Stimulated activated CD8-positive, alpha-beta memory T cell treated with anti-CD3 and anti-CD28 coated beads, Interleukin-12 subunit alpha, Interleukin-12 subunit beta, amount 100 ng/mL, for 4 hours (primary cell): ENCODE results near the gene CMSS1.
A peak's percentile ranks its signal among the peaks of the same experiment; 100 is the strongest.

Source experiments
- DNase-seq: peaks from one replicate; pipeline ENCODE4 v3.0.0-alpha.2; 2020; ENCODE audit warnings: low read depth

The CMSS1 gene

GRCh38 chr3:99817437-99818240 lies at the start of gene CMSS1:
CMSS1 (plus strand) TSS chr3:99817862.
- peak; percentile 92 for DNase-seq

GRCh38 chr3:99768126-99768525 lies 49.5 kb upstream of the CMSS1 start:
- DNase-seq: no peak

DNA sequence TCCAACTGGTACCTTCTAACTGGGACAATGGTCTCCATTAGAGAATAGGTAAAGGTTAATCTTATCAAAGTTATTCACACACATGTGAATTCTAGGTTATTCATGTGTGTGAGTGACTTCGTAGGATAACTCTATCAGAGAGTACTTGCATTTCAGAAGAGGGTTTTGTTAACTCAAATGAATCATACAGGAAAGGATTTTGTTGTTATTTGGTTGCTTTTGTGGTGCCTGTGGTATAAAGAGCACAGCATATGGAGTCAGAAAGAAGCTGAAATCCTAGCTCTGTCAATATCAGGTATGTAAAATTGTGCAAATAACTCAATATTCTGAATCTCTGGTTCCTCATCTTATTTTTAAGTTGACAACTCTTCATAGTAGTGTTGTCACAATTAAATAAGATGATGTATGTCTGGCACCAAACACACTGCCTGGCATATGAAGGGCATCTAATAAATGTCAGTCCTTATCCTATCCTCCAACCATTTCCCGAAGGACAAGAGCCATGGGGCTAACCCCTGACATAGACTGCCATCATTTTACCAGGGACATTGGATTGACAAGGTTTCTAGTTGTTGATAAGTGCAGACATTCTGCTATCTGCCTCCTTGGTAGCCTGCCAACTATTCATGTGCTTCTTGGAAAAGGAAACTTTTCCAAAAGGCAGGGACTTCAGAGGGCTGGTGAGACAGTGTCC lies 48.7 kb upstream of the CMSS1 start:
- no peak for DNase-seq

DNA sequence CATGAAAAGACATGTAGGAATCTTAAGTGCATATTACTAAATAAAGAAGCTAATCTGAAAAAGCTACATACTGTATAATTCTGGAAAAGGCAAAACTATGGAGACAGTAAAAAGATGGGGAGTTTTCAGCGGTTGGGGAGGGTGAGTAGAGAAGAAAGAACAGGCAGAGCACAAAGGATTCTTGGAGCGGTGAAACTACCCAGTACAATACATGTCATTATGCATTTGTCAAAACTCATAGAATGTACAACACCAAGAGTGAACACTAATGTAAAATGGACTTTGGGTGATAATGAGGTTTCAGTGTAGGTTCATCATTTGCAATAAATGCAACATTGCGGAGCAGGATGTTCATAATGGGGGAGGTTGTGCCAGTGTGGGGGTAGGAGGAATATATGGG lies 45.5 kb upstream of the CMSS1 start:
- no peak for DNase-seq

GRCh38 chr3:99772671-99773070 lies 45.0 kb upstream of the CMSS1 start:
- DNase-seq: no peak

DNA sequence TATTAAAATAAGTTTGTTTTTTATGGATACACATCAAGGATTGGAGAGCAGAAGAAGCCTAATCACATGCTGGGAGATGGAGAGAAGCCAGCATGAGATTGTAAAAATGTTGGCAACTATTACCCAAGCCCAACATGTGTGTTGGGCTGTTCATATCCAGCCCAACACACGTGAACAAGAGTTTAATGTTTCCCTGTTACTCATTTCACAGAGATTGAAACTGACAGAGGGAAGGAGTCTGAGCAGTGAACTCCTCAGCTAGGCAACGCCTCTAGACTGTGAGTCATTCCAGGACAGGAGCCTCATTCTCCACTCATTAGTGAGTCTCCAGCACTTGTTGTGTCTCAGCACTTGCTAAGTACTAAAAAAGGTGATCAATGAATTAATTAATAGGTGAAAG lies 43.2 kb upstream of the CMSS1 start:
- no peak for DNase-seq

DNA sequence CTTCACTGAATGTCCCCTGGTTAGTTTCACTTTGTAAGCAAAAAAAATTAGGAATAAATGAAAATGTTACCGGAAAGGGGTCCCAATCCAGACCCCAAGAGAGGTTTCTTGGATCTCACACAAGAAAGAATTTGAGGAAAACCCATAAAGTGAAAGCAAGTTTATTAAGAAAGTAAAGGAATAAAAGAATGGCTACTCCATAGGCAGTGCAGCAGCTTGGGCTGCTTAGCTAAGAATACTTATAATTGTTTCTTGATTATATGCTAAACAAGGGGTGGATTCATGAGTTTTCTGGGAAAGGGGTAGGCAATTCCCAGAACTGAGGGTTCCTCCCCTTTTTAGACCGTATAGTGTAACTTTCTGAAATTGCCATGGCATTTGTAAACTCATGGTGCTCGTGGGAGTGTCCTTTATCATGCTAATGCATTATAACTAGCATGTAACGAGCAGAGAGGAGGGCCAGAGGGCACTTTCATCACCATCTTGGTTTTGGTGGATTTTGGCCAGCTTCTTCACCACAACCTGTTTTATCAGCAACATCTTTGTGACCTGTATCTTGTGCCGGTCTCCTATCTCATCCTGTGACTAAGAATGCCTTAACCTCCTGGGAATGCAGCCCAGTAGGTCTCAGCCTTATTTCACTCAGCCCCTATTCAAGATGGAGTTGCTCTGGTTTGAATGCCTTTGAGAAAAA lies 41.0 kb upstream of the CMSS1 start:
- DNase-seq: no peak

GRCh38 chr3:99777210-99777549 lies 40.5 kb upstream of the CMSS1 start:
- DNase-seq: no peak

DNA sequence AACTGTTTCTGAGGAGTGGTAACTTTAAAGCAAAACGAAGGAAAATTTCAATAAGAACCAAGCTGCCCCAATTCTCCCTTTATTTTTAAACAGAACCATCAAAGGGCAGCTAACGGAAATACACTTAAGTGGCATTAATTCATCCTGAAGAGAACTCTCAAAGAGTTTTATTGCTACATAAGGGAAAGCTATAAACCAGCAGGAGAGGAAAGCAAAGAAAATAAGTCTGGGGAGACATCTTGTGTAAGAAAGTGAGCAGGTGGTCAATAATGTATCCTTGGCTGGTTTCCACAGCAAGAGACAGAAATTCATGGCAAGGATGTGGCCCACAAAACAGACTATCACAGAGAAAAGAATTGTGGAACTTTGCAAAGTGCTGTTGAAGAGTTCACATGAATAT lies 40.0 kb upstream of the CMSS1 start:
- DNase-seq: no peak

DNA sequence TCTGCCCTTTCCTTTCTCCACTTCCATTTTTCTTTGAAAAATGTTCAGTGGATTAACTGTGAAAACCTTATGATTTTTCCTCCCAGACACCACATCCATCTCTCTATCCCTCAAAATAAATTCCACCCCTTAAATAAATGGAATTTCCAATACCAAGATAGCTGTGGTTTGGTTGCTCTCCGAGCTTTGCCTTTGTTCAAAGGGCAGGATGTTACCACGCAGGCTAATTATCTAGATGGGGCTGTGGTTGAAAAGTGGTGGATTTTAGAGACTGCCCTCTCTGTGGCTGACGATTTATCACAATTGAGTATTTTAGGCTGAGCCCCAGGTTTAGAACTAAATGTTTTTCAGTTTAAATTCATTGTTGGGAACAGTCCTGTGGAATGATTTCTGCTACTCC lies 36.9 kb upstream of the CMSS1 start:
- DNase-seq: no peak

DNA sequence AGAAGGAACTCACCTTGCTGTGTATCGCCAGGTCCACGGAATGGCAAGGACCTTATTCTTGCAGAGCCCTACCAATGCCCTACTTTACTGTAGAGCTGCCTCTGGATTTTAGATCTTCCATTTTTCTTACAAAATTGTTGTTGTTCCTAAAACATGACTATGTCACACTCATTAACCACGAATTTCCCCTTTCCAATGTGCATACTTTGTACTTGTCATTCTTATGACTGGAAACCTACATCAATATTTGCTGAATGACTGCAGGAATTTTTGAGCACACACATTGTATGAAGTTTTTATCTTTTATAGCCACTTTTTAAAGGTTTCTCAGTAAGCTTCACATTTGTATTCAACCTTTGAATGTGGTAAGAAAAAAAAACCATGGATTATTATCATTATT lies 35.9 kb upstream of the CMSS1 start:
- no peak for DNase-seq

- DNase-seq: no peak
Measured at GRCh38 chr3:99783011-99783573, 34.6 kb upstream of the CMSS1 start.

- no peak for DNase-seq
Measured at GRCh38 chr3:99789011-99789721, 28.5 kb upstream of the CMSS1 start.

GRCh38 chr3:99794485-99794884 lies 23.2 kb upstream of the CMSS1 start:
- no peak for DNase-seq

- DNase-seq: no peak
Measured at GRCh38 chr3:99795573-99795972, 22.1 kb upstream of the CMSS1 start.

DNA sequence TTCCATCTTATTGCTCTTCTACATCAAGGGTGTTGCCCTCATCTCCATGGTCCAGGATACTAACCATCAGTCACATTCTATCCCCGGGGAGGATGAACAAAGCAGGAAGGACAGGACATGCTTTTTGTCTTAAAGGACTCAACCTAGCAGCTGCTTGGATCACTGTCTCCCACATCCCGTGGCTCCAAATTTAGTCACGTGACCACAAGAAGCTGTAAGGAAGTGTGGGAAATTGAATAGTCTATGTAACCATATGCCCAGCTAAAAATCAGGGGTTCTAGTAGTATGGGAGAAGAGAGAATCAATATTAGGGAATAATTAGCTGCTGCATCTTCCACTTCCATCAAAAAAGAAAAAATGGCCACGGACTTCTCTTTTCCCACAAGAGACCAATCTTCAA lies 18.2 kb upstream of the CMSS1 start:
- DNase-seq: no peak

DNA sequence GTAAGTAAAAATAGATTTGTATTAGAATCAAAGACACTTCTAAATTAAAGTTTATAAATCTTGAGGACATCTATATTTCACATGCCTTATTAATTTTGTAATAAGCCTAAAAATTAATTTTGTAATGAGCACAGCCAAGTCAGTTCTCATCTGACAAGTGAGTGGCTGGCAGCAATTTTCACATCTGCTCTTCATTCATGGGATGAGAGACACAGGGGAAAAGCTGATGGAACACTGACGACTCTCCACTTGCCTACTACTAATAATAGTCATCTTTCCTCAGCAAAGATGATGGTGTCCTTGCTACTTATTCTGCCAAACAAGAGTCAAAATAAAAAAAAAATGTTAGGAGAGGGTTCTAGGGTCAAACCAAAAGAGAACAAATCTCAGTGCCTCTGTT lies 14.4 kb upstream of the CMSS1 start:
- DNase-seq: no peak

GRCh38 chr3:99805160-99805559 lies 12.5 kb upstream of the CMSS1 start:
- DNase-seq: no peak

DNA sequence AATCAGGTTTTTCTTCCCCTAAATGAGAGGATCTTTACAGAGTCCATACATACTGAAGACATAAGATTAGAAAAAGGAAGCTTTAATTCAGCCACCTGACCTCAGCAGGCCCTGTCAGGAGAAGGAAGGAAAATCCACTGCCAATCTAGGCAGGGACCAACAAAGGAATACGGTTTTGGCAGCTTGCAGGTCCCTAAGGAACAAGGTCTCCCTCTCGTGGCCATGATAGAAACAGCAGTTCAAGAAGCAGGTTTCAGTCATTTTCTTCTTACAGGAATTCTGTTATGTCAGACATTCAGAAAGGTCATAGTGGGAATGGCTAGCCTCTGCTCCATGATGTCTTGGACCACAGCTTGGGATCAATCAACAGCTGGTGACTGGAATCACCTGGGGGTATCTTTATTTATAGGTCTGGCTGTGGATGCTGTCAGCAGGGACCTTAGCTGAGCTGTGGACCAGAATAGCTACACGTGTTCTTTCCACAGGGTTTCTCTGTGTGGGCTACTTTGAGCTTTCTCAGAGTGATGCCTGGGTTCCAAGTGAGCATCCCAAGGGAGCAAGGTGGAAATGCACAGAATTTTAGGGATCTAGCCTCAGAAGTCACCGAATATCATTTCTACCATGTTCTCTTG lies 9.4 kb upstream of the CMSS1 start:
- DNase-seq: no peak

- no peak for DNase-seq
Measured at GRCh38 chr3:99809565-99809964, 8.1 kb upstream of the CMSS1 start.

DNA sequence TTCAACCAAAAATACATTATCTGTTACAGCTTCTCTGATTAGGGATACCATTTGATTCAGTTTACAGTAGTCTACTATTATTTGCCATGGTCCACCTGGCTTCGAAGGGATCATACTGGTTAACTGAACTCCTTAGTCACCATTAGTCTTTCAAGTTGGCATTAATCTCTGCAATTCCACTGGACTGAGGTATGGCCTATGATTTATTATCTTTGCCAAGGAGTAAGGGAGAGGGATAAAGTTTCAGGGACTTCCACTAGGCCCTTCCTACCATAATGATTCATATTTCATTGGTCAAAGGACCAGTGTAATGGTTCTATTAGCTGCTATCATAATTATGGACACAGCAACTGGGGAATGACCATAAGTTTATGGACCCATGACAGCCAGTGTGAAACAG lies 7.3 kb upstream of the CMSS1 start:
- no peak for DNase-seq

- DNase-seq: no peak
Measured at GRCh38 chr3:99817047-99817436, 620 bp upstream of the CMSS1 start.
